COLO668 (cell line): ENCODE measurements around the gene PPP2R5C.

Source experiments
- DNase-seq: peaks from one replicate; lab custom pipeline; 2025; ENCODE audit not compliant: unreplicated experiment; lab: John Stamatoyannopoulos, UW

PPP2R5C gene

DNA sequence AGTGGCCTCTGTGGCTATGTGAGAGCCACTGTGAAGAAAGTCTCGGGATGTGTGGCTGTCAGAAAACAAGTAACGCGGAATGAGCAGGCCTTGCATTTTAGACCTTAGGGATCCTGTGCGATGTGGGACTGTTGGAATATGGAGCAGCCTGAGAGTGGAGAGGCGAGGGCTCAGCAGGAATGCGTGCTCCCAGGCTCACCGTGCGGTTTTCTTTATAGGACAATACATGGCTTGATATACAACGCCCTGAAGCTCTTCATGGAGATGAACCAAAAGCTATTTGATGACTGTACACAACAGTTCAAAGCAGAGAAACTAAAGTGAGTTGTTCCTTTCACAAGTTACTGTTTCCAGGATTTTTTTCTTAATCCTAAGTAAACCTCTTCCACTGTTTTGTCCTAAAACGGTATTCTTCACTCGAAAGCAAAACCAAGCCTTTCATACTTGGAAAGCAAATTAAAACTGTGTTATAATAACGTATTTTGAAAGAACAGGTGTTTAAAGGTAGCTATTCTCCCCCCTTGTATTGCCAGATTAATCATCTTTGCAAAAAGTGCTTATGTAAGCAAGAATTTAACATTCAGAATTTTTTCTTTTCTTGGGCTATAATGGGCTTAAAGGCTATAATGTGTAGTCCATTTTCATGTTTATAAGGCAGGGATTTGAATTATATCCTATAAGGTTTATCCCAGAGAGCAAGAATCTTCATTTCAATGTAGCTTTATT, 148.0 kb downstream of the PPP2R5C start:
- DNase-seq, result no peak

DNA sequence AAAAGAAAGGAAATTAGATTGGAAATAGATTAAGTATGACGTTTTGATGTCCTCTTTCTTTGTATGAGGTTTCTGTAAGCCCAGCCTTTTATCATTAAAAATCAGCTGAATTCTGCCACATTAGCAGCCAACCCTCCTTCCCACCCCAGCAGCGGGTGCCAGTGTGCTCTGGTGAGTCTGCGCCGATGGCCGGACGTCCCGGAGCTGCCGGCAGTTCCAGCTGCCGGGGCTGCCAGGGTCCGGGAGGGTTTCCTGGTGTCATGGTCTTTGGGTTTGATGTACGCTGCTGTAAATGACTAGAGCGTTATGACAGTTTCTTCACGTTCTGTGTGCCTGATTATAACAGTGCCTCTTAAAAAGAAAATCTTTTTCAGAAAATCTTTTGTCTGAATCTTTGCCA, 151.3 kb downstream of the PPP2R5C start:
- no peak for DNase-seq

DNA sequence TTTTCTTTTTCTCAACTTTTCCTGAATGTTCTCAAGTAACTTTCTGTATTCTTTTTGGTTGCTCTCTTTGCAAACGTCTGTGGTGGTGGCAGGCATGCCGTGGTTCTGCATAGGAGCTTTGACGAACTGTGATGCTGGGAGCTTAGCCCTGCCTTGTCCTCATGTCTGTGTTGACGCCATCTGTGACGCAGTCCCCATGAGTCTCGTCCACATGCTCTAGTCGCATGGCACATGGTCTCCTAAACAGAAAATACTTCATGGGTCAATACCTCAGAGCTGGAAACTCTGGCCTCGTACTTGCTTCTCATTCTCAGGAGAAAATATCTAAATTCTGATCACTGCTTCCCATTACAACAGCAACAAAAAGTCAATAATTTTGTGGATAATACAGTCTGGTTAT, 152.6 kb downstream of the PPP2R5C start:
- no peak for DNase-seq

DNA sequence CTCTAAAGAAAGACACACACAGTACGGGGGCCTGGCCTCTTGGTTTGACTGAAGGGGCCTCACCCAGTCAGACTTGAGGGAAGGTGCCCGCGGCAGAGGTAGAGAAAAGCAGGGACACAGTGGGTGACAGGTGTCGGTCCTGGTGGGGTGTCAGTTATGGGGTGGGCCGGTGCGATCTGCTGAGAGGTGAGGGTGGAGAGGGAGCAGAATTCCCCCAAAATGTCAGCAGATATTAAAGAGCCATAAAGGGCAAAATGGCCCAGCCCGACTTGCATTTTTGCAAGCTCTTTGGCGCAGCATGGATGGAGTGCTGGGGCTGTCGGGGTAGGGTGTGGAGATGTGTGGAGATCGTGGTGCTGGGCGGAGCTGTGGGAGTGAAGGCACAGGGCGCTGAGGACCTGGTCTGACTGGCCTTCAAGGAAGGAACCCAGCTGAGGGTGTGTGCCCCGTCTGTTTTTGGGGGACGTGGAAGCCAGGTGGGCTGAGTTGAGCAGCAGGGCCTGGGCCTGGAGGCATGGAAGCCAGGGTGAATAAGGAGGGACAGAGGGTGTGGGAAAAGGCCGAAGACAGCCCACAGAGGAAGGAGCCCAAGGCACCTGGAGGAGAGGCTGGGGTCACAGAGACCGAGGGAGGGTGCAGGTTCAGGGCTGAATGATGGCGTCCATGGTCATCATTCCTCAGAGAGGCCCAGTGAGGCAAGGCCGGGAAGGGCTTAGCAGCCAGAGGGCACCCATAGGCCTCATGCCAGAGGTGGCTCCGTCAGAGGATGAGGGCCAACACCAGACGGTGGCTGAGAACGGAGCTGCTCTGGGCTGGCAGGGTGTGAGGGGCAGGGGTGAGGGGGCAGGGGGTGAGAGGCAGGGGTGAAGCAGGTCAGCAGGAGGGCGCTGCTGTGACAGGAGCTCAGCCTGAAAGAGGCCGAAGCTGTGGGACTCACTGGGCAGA, 154.6 kb downstream of the PPP2R5C start:
- DNase-seq, result no peak

DNA sequence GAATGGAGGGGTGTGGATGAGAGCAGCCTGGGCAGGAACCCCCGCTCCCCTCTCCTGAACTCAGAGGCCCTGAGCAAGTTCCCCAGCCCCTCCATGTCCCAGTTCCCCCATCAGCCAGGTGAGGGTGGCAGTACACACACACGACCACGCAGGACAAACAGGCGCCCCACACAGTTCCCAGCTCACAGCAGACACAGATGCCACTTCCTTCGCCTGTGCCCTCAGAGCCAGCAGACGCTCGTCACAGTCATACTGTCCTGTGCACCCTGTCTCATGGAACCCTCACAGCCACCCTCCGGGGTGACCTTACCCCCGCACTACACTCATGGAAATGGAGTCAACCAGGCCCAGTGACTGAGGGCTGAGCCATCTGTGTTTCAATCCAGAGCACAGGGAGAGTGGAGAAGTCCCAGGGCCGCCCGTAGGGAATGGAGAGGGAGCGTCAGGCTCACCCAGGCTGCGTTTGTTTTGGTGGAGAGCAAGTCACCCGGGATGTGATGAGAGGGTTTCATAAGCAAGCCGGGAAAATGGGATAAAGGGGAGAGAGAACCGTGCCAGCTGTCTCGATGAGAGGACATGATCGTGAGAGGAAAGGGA, 155.4 kb downstream of the PPP2R5C start:
- no peak for DNase-seq

DNA sequence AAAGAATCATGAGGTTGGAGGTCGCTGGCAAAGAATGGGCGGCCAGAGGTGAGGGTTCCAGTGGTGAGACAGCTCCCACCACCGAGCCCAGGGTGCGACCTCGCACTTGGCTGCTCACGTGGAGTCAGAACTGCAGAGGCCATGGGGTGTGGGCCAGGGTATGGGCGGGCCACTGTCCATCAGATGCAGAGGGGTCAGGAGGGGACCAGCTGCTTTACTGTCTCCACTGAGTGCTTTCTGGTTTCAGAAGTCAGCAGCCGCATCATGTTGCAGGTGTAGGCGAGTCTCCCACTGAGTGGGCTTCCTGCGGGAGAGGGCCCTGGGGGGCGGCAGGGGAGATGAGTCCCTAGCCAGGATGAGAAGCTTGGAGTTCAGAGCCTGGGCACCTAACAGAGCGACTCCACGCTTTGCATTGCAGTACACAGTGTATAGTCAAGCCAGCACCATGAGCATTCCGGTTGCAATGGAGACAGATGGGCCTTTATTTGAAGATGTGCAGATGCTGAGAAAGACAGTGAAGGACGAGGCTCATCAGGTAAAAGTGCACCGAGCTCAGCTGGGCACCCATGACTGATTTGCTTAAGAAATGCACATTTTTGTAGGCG, 156.0 kb downstream of the PPP2R5C start:
- DNase-seq, result no peak

DNA sequence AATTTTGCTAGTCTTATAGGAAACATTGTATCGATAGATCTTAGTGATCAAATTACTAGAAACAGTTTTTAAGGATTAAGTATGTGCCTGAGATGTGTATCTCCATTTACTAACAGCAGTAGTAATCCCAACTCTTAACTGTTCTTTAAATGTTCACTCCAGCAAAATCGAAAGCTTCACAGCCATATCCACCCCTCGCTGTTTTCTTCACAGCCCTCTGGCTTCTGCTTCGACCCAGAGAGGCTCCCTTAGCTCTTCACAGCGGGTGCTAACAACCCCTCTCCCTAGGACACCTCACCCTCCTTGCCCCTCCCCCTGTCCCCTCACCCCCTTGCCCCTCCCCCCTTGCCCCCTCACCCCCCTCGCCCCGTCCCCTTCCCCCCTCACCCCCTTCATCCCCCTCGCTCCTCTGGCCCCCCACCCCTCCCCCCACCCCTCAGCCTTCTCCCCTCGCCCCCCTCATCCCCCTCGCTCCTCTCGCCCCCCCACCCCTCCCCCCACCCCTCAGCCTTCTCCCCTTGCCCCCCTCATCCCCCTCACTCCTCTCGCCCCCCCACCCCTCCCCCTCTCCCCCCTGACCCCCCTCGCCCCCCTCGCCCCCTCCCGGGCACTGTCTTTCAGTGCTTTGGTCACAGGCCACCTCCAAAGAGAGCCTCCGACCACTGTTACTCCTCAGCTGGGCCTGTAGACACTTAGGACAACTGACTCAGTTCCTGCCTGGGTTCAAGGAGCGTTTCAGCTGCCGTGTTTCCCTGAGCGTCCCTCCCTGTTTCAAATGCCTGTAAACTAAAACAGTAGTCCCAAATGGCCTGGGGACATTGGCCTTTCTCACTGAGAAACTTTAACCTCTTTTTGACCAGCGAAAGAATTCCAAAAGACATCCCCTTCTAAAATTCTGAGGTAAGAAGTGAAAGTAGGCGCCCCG, 156.8 kb downstream of the PPP2R5C start:
- DNase-seq, result no peak

DNA sequence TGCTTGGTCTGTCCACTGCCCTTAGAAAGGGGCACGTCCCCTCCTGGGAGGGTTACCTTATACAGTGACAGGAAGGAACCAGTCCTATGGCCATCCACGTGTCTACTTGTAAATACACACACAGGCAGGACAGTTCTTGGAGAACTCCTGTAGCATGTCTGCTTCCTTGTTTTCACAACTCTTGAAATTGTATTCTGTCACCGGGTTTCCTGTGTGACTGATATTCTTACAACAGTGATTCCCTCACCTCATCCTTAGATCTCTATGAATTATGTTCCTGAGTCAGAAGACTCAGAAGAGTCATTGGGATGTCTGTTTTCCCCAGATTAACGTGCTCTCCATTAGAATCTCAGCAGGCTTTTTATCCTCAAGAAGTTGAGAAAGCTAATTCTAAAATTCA, 158.8 kb downstream of the PPP2R5C start:
- no peak for DNase-seq

DNA sequence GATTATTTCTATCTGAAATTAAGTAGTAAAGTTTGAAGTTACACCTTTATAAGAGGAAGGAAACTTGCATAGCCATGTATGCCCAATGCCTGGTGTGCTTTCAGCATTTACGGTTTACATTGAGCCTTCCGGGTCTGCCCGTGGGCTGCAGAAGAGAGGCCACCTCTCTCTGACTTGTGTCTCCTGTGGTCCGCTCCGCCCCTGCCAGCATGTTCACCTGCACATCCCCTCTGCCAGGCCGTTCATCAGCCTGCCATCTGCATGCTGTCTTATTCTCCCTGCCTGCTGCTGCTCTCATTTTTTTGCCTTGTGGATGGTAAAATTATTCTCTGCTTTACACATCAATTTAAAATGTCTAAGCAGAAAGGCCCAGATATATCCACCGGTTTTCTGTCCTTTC, 161.4 kb downstream of the PPP2R5C start:
- no peak for DNase-seq

DNA sequence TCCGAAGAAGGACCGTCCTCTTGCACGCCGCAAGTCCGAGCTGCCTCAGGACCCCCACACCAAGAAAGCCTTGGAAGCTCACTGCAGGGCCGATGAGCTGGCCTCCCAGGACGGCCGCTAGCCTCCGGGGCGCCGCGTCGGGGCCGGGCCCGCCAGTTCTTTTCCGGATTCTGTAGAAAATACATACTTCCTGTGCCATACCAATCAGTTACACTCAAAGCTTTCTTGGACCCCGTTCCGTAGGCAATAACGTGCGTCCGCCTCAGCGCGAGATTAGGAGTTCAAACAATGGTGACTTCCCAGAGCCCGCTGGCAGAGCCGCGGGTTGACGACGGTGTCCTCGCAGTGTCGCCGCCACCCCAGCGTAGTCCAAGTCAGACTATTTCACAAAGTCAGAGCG, 163.6 kb downstream of the PPP2R5C start:
- DNase-seq, result no peak

DNA sequence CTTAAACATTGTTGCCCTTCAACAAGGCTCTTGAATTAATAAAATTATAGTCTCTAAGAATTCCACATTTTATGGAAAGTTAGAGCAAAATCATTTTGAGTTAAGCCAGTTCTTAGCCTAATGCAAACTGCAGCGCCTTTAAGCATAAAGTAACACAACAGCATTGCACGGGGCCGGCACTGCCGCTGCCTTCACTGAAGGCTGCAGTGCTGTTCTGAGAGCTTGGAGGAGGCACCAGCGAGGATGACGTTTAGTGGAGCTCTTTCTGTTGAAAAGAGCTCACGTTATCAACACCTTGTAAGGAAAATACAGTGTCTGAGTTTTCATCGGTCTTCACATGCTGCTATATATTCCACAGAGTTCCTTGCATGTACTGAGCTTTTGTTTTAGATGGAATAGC, 164.6 kb downstream of the PPP2R5C start:
- no peak for DNase-seq

DNA sequence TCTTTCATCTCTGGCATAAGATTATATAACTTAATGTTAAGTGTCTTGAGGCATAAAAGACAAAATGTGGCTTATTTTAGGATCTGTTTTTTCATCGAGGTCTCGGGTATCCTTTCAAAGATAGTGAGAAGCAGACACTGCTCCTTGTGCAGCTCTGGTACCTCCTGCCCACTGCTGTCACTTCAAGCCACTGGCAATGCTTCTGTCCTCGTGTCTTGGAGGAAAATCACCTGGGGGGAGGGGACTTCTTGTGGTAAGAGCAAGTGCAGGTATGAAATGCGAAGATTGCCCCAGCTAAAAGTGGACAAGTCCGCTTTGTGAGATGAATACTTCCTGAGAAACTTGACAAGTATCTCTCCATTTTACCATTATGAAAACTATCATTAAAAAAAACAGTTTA, 165.1 kb downstream of the PPP2R5C start:
- DNase-seq, result no peak

DNA sequence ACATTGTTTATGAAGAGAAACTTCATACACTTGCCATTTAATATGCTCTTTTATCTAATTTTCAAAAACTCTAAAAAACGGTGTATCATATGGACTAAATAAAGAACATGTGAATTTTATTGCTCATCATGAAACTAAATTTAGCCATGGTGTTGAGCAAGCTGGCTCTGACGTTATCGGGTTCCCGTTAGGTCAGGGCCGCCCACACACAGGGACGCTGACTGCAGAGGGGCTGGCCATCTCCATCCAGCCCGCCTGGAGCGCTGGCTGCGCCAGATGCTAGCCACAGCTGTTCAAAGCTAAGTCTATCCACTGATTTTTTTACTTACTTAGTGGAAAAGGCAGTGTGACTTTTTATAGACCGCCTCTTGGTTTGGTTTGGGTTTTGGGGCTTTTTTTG, 166.3 kb downstream of the PPP2R5C start:
- DNase-seq, result no peak

DNA sequence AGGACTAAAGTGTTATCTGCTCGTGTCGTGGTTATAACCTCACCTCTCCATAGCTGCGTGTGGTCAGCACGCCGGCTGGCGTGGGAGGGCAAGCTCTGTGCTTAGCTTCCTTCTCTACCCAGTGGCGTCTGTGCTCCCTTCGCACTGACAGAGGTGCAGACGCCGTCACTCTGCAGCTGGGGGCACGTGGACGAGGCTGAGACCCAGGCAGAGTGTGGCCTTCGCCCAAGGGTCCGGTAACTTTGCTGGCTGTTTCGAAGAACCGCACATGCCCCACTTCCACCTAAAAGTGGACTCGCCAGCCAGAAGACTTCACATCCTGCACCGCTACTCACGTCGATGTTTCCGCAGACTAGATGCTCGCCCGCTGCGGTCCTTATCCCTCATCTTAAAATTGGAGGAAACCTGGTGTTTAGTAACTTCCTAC, 166.9 kb downstream of the PPP2R5C start:
- no peak for DNase-seq

DNA sequence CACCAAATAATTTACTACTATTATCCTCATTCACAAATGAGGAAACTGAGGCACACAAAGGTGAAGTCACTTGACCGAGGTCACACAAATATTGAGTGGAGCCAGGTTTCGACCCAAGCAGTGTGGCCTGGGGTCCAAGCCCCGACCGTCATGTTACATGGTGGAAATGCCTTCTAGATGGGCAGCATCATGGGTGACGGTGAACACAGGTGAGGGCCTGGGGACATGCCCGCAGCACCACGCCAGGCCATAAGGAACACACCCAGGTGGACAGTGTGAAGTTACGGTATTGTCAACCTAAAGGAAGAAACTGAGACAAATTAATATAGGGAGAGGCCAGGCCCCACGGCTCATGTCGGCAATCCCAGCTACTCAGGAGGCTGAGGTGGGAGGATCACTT, 167.6 kb downstream of the PPP2R5C start:
- no peak for DNase-seq

DNA sequence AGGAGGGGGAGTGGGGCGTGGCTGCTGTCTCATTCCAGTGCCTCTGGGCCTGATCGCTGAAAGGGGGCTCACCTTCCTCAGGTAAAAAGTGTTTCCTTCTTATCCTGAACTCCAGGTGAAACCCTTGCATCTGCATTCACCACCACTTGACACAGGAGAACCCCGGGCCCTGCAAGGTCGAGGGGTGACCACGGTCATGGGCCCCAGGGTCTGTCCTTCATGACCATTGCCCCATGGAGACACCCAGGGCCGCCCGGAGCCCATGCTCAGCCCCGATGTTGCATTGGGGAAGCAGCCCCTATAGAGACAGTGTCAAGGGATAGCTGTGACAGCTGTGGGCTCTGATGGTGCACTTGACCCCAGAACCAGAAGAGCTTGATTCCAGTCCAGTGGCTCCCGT, 168.4 kb downstream of the PPP2R5C start:
- no peak for DNase-seq

DNA sequence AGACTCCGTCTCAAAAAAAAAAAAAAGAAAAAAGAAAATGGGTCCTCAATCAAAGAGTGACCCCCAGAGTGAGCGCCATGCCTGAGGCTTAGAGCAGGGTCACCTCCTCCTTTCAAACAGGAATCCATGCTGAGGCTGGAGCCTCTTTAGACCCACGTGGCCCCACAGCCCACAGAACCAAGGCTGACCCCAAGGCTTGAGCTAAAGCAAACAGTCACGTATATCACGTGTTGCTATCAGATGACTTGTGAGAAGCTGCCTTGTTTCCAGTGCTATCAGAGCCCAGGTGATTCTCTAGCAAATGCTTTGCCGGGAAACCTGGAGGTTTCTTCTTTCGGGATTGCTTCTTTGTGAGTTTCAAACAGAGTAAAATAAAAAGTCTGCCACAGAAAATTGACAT, 171.2 kb downstream of the PPP2R5C start:
- no peak for DNase-seq

DNA sequence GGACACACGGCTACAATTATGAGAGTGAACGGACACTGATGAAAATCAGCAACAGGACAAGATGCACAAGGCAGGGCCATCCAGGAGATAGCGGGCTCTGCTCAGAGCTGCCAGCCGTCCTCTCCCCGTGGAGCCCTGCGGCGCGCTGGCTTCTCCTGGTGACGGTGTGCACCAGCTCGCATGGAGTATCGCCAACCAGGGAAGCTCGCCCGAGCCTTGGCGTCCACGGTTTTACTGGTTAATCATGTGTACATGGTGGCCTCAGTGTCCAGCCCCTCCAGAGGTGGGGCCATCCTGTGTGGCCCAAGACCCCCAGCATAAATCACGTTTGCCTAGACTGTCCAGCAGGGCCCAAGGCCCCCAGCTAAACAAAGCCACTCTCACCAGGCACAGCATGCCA, 171.7 kb downstream of the PPP2R5C start:
- DNase-seq, result no peak

DNA sequence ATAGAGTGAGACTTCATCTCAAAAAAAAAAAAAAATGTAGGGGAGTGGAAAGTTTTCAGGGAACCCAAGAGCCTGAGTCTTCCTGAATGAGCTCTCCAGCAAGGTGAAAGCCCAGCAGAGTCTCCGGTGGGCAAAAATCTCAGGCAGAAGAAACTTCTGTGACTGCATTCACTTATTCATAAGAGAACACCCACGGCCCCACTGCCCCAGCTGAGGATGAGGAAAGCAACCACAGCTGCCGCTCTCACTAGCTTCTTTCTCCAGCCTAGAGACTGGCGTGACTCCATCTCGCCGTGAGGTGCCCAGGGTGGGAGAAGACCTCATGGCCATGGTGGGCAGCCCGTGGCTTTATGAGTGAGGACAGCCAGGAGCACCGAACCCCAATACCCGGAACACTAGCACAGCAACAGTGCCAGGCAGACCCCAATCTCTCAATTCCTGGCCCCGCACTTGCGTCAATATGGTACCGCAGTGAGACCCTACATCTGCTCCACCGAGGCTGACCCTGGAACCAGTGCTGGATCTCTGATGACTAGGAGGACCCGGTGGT, 173.2 kb downstream of the PPP2R5C start:
- DNase-seq, result no peak
